Right renal cortex interstitium (tissue), 3 donors: ENCODE data around the gene TRIM75. TPM values are rescaled to one million over a fixed set of nuclear protein-coding genes. Genes with fewer than 3 reads are reported as not detected.
"Not testable (repeated sequence)": the region's sequence is repeated elsewhere in the genome, so short reads cannot be mapped to it uniquely, and the experiment has no call there.

Source experiments
- DNase-seq, 3 donors: peaks; one replicate each; pipeline ENCODE4 v3.0.0-alpha.2; 2013; ENCODE audit warnings: low read depth in 3 of 3, low spot score in 2 of 3
- polyA plus RNA-seq, 3 donors: library from polyadenylated mRNA; unstranded; fragments of 120-200 nt; gene quantifications; one replicate each; pipeline ENCODE4 v1.2.1, GENCODE V29; 2013; ENCODE audit not compliant: insufficient read length in 3 of 3

TRIM75 gene
- polyA plus RNA-seq, result not detected

DNA sequence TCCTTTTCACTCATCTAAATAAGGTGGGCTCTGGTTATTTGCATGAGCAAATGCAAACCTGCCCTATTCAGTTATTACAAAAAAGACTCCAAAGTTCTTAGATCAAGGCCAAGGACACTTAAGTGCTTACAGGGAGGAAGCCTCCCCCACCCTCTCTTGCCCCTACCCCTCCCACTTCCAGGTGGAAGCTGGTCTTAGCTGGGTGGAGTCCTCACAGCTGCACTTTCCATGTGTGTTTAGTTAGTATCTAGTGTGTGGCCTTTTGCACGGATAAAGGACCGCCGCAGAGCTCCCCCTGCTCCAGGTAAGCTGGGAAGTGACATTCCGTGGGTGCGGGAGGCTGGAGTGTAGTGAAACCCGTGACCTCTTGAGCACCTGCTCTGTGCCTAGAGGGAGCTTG, at the start of gene TRIM75:
Gene TRIM75, plus strand, starts transcription at position 222 of the 400 bp plus-strand sequence. CDS start 5,282 bp downstream, outside the sequence.
- DNase-seq, result no peak

DNA sequence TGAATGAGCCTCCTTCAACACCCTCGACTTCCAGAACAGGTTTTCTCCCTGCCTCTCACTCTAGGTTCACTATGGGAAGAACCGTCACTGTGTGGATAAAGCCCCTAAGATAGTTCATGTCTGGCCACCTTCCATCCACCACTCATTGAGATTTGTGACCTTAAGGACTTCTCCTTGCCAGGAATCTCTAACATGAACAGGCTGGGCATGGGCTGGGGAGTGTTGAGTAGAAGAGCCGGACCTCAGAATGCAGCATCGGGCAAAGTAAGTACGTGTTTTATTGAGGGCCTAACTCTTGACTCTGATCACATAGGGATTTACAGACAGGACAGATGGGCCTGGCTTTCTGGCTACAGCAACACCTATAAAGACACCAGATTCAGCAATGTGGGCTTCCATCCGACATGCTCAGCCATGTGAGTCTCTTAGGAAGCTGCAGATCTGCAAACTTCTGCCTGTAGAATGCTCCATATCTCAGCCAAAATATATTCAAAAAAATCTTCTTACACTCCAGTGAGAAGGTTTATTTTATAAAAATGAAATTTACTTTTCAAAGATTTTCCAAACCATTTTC, 48.2 kb upstream of the TRIM75 start:
- no peak for DNase-seq

DNA sequence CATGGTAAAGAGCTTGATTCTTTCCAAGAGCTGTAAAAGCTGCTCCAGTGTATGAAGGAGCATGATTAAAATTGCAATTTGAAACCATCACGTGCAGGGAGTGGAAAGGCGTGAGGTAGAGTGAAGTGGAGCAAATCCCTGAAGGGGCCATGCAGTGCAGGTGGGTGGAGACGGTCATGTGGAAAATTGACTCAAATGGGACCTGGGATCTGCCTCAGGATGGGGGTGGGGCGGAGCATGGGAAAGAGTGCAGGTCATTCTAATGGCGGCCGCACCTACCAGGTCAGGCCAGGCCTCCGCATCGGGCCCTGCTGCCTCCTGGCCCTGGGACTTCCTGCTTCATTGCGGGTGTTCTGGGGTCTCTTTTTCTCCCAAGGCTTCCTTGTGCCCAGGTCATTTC, 47.2 kb upstream of the TRIM75 start:
- DNase-seq, result peak in 1 of 3 donors; percentile 59

DNA sequence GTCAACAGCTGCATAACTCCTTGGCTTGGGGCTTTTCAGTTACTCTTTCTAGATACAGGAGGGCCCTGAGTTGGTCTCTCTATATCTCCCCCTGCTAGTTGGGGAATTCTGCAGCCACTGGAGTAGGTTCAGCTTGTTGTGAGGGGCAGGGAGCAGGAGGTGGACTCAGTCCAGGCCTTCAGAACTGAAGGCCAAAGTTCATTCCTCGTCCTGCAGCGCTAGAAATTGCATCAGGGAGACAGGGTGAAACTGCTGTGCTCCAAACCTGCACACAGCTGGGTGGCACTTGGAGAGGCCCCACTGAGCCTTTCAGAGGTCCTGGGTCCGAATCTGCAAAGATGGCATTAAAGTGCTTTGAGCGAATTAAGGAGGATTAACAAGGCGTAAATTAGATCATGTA, 46.8 kb upstream of the TRIM75 start:
- DNase-seq, result no peak

DNA sequence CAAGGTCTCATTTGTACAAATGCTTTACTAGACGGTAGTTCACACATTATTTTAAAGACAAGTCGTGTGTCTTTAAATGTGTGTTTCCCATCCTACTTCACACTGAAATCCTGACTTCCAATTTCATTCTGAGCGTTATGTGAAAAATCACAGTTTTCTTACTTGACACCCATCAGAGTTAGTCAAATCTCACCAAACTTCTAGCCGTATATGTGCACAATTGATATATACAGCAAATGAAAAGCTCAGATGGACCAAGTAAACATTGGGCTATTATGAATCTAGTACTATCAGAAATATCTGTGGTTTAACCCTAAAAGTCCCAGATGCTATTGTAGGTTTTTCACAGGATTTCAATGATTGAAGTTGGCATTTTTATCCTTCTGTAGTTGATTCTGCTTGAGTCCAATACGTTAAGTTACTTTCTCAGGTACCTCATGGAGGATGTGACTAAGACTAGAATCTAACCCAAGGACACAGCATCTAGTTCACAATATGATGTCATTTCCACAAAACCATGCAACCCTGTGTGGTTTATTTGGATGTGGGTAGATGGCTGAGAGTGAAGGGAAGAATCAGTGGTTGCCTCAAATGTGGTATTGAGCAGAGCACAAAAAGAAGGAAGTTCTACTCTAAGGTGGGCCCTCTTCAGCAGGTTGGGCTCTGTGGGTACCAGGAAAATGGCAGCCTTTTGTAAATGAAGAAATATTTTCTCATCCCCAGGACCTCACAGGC, 44.0 kb upstream of the TRIM75 start:
- DNase-seq, result no peak

DNA sequence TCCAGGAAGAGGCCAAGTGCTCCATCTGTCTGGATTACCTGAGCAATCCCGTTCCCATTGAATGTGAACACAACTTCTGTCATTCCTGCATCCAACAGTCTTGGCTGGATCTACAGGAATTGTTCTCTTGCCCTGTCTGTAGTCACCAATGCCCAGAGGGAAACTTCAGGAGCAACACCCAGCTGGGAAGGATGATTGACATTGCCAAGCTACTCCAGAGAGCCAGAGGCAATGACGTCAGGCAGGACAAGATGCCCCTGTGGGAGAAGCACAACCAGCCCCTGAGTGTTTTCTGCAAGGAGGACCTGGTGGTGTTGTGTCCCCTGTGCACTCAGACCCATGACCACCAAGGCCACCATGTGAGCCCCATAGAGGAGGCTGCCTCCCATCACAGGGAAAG, 43.2 kb upstream of the TRIM75 start:
- no peak for DNase-seq

DNA sequence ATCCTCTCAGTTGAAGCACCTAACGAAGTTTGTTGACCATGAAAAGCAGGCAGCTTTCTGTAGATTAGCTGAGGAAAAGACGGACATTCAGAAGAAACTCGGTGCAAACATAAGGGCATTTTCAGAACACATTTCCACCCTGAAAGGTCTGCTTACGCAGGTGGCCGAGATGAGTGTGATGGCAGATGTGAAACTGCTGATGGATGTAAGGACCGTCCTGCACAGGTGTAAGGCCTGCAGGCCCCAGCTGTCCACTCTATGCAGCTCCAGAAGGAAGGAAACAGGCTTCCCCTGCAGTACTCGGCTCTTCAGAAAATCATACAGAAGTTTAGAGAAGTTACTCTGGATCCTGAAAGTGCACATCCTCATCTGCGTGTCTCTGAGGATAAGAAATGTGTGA, 42.7 kb upstream of the TRIM75 start:
- DNase-seq, result no peak

DNA sequence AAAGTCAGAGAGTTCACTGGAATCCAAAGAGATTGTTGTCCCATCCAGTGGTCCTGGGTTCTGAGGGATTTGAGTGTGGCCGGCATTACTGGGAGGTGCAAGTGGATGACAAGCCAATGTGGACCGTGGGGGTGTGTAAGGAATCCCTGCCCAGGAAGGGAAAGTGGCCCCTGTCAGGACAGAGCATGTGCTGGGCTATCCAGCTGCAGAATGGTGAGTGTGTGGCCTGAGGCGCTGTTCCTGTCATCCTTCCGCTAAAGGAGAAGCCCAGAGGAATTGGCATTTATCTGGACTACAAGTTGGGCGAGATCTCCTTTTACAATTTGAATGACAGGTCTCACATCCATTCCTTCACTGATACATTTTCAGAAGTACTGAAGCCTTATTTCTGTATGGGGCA, 42.3 kb upstream of the TRIM75 start:
- no peak for DNase-seq

DNA sequence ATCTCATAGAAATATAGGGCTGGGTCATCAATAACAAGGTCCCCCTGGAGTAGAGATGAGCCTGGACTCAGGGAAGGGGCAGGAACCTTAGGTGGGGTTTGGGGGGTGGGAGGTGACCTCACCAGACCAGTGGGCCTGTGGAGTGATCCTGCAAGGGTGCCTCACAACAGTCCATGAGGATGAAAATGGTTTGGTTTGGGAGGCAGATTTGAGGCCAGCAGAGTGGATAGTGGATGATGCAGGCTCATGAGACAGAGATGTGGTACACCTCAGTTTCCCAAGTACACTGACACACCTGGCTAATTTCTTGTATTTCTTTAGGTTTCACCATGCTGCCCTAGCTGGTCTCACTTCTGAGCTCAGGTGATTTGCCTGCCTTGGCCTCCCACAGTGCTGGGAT, 40.0 kb upstream of the TRIM75 start:
- DNase-seq, result no peak

DNA sequence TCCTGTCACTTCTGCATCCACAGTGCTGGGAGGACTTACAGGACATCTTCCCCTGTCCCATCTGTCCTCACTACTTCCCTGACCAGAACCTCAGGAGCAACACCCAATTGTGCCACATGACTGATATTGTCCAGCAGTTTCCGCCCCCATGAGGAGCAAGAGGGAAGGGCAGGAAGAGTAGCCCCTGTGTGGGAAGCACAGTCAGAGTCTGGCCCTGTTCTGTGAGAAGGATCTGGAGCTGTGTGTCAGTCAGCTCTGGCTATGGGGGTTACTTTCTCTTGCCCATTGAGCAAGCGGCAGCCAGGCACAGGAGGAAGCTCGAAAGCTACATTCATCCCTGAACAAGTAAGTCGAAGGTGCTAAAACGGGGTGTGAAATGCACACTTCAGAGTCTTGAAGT, 36.7 kb upstream of the TRIM75 start:
- no peak for DNase-seq

DNA sequence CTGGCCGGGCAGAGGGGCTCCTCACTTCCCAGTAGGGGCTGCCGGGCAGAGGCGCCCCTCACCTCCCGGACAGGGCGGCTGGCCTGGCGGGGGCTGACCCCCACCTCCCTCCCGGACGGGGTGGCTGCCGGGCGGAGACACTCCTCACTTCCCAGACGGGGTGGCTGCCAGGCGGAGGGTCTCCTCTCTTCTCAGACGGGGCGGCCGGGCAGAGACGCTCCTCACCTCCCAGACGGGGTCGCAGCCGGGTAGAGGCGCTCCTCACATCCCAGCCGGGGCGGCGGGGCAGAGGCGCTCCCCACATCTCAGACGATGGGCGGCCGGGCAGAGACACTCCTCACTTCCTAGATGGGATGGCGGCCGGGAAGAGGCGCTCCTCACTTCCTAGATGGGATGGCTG, 33.7 kb upstream of the TRIM75 start:
- DNase-seq, result not testable (repeated sequence)

DNA sequence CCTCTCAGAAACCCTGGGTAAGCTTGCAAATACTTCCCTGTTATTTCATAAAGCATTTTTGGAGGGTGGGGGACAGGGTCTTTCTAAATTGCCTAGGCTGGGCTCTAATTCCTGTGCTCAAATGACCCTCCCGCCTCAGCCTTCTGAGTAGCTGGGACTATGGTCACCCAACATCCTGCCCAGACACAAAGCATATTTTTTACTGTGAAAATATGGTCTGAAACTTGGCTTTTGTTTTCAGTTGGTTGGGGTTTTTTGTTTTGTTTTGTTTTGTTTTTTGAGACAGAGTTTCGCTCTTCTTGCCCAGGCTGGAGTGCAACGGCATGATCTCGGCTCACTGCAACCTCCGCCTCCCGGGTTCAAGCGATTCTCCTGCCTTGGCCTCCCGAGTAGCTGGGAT, 27.9 kb upstream of the TRIM75 start:
- DNase-seq, result not testable (repeated sequence)

DNA sequence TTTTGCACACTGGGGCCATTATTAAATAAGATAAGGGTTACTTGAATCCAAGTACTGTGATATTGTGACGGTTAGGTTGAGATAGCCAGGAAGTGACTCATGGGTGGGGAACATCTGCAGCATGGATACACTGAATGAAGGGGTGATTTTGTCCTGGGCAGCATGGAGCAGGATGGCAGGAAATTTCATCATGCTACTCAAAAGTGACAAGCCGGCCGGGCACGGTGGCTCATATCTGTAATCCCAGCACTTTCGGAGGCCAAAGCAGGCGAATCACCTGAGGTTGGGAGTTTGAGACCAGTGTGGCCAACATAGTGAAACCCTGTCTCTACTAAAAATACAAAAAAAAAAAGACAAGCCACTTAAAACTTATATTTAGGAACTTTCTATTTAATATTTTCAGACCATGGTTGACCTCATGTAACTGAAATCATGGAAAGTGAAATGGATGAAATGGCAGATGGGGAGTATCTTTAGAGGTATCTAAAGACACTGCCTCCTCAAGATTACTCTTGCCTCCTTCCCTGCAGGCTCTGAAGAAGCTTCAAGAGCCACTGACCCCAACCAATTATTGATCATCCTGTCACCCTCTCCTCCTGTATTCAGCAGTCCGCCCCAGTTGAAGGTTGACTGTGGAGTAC, 25.8 kb upstream of the TRIM75 start:
- DNase-seq, result no peak

DNA sequence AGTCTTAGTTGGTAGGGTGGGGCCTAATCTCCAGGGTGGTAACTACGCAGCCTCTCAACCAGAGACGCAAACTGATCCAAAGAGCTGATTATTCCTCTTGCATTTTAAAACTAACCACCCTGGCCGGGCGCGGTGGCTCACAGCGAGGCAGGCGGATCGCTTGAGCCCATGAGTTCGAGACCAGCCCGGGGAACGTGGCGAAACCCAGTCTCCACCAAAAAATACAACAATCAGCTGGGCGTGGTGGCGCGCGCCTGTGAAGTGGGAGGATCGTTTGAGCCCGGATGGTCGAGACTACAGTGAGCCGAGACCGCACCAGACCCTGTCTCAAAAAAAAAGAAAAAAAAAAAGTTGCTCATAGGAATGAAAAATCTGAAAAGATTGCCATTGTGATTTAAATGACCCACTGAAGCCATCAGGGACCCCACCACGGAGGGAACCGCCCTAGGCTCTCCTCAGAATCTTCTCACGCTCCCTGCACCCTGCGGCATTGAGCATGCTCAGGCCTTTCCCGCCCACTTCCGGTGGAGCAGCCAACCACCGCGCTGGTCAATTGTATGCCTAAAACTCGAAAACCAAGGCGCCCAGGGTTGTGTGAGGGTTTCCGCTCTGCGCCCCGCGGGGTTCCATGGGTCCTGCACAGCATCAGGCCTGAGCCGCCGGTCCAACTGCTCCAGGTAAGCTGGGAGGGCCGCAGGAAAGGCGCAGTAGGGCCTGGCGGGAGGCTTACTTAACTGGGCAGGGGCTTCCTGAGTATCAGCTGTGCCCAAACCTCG, 22.0 kb upstream of the TRIM75 start, which contains the start of gene TRIM60:
Gene TRIM60, plus strand, starts transcription at position 564 of the 776 bp plus-strand sequence. CDS start 8,074 bp downstream, outside the sequence.
- DNase-seq, result no peak

DNA sequence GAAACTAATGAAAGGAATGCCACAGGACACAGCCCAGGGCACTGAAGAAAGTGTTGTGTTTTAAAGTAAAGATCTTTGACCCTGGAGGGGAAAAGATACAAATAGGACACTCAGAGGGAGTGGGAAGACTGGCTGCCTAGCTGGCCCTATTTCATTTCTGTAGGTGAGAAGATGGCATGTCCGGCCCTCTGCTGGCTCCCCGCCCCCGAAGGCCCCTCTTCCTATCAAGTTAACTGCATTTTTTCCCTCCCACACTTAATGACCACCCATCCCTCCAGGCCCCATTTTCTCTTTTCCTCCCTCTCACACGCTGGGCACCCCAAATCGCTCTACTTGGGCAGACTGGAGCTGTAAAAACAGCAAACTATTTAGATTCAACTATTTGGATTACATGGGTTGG, 5.5 kb upstream of the TRIM75 start:
- DNase-seq, result no peak

DNA sequence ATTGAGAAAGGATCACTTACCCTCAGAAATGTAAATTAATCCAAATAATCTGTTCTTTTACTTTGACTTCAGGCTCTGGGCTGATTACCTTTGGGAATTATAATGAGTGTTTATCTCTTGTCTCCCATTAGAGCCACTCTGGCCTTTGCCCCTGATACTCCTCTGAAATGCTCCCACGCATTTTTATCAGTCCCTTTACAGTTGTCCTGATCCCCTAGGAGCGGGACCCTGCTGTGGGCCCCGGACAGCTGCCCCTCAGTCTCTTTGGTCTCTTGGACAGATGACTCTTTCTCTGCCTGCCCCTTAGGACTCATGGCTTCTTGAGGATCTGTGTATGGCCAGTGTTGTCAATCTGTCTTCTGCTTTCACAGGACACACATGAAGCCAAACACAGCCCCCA, 1.0 kb upstream of the TRIM75 start:
- no peak for DNase-seq

DNA sequence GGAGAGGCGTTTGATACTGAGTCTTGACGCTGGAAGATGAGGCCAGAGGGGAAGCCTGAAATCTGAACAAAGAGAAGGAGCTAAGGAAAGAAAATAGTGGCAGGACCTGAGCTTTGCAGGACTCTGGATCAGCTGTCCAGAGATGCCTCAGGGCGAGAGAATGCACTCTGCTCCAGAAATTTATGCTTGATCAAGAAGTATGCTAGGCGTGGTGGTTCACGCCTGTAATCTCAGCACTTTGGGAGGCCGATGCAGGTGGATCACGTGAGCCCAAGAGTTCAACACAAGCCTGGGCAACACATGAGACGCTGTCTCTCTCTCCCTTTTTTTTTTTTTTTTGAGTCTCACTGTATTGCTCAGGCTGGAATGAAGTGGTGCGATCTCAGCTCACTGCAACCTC, 1.9 kb downstream of the TRIM75 start:
- no peak for DNase-seq

DNA sequence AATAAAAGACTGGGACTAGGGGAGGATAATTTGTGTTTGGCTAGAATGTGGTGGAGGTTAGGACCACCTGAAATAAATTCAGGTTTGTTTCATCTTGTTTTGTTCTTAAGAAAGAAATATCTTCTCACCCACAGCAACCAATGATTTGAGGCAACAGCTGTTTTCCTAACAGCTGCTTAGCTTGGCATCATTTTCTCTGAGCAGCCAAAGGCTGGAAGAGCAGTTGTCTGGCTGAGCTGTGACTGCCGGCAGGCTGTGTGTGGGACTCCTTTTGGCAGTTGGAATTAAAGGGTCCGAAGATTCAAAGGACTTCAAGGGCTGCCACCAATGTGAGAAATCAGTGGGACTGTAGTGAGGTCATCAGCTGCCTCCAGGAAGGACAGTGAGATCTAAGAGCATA, 5.0 kb downstream of the TRIM75 start:
- DNase-seq, result no peak

DNA sequence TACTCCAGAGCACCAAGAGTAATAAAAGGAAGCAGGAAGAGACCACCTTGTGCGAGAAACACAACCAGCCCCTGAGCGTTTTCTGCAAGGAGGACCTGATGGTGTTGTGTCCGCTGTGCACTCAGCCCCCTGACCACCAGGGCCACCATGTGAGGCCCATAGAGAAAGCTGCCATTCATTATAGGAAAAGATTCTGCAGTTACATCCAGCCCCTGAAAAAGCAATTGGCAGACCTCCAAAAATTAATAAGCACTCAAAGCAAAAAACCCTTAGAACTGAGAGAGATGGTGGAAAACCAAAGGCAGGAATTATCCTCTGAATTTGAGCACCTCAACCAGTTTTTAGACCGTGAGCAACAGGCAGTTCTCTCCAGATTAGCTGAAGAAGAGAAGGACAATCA, 5.7 kb downstream of the TRIM75 start:
- no peak for DNase-seq

DNA sequence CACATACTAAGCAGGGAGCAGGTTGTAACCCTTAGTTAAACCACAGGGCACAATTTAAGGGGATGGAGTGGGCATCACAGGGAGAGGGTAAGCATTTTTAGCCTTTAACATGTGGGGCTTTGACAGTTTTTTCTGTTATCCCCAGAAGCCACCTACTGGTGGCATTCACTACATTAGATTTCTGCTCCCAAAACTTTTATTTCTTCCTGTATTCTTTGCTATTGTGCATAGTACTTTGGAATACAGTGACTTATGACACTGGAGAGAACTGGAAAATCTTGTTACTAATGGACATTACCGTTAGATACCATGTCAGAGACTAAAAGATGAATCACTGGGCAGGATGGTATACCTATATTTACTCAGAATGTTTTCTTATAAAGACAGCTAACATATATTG, 7.3 kb downstream of the TRIM75 start:
- DNase-seq, result no peak

DNA sequence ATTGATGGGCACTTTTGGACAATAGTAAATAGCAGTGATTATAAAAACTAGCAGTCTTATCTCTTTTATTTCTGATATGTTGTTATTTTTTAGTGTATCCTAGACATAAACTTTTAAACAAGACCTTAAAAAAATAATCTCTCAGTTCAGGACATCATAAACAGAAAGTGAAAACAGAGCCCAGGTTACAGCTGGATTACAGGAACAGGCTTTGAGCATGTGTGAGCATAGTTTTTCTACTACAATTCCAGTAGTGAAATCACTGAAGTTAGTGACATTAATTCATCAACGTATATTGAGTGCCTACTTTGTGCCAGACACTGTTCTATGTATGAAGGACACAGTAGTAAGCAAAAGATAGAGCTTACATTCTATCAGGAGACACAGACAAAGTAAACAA, 16.9 kb downstream of the TRIM75 start:
- DNase-seq, result no peak
